SU-DHL-6 (cell line): ENCODE data around the gene RNASE13.
A peak's percentile ranks its signal among the peaks of the same experiment; 100 is the strongest.

Experiments
- H2AFZ ChIP-seq: fragments of 200-600 bp; sonication (generic); 2 replicates; pipeline ENCODE4 v1.6.1; 2014; ENCODE audit warnings: low read depth, mild to moderate bottlenecking, moderate library complexity, mixed read lengths, antibody characterized with exemption, low read length; ENCODE audit not compliant: severe bottlenecking
- H3F3A ChIP-seq: fragments of 200-600 bp; shearing (Covaris generic); 2 replicates; pipeline ENCODE4 v1.6.0; 2016; ENCODE audit warnings: antibody characterized with exemption, mild to moderate bottlenecking; ENCODE audit not compliant: insufficient read depth
- H3K27ac ChIP-seq: fragments of 200-600 bp; sonication (generic); 2 replicates; pipeline ENCODE4 v1.5.1; 2016; ENCODE audit warnings: low read depth, mild to moderate bottlenecking, low read length, moderate library complexity, mixed read lengths
- H3K27me3 ChIP-seq: fragments of 200-600 bp; sonication (generic), shearing (Covaris generic); 2 replicates; pipeline ENCODE4 v1.6.0; 2014; ENCODE audit warnings: mild to moderate bottlenecking, low read length
- H3K36me3 ChIP-seq: fragments of 200-600 bp; sonication (generic); 2 replicates; pipeline ENCODE4 v1.6.1; 2014; ENCODE audit warnings: mild to moderate bottlenecking, low read length, mixed read lengths
- H3K4me2 ChIP-seq: fragments of 300-600, 200-600 bp; shearing (Covaris generic), sonication (generic); 2 replicates; pipeline ENCODE4 v1.6.0; 2014; ENCODE audit warnings: low read length, low read depth, mild to moderate bottlenecking; ENCODE audit not compliant: poor library complexity, severe bottlenecking
- H3K4me3 ChIP-seq: fragments of 200-600 bp; sonication (generic); 2 replicates; pipeline ENCODE4 v1.5.1; 2014; ENCODE audit warnings: antibody characterized with exemption, low read length, mild to moderate bottlenecking, mixed read lengths; ENCODE audit not compliant: insufficient read depth, poor library complexity, severe bottlenecking
- H3K79me2 ChIP-seq: fragments of 200-600 bp; sonication (generic); 2 replicates; pipeline ENCODE4 v1.6.1; 2014; ENCODE audit warnings: mild to moderate bottlenecking, low read length, moderate library complexity; ENCODE audit not compliant: insufficient read depth
- H3K9ac ChIP-seq: fragments of 200-600 bp; sonication (generic); 2 replicates; pipeline ENCODE4 v1.7.0; 2014; ENCODE audit warnings: mild to moderate bottlenecking, low read length
- H3K9me2 ChIP-seq: fragments of 200-600 bp; sonication (generic); replicated peaks from 2 replicates; pipeline ENCODE4 v1.6.1; 2014; ENCODE audit warnings: low read length; ENCODE audit not compliant: insufficient read depth
- H3K9me3 ChIP-seq: fragments of 200-600 bp; sonication (generic); 2 replicates; pipeline ENCODE4 v1.6.1; 2014; ENCODE audit warnings: low read length, mixed read lengths; ENCODE audit not compliant: insufficient read depth
- H4K20me1 ChIP-seq: fragments of 200-600 bp; sonication (generic); 2 replicates; pipeline ENCODE4 v1.6.1; 2014; ENCODE audit warnings: low read depth, mild to moderate bottlenecking, antibody characterized with exemption, low read length, moderate library complexity, mixed read lengths
- CTCF ChIP-seq: fragments of 200-600 bp; sonication (generic); IDR thresholded peaks from one replicate; pipeline ENCODE4 v1.5.1; 2017; ENCODE audit warnings: antibody characterized with exemption, mild to moderate bottlenecking, low read length, moderate library complexity; ENCODE audit not compliant: insufficient read depth, poor library complexity, severe bottlenecking
- EZH2phosphoT487 ChIP-seq: fragments of 200-600 bp; sonication (generic), shearing (Covaris generic); conservative IDR thresholded peaks from 2 replicates; pipeline ENCODE4 v1.6.1; 2018; ENCODE audit warnings: mild to moderate bottlenecking, antibody characterized with exemption, low read length, moderate library complexity, mixed read lengths

Gene RNASE13

GRCh38 chr14:21039585-21040369, 5.2 kb upstream of the RNASE13 start:
- no peak overlapping the region for H3K4me2 ChIP-seq

GRCh38 chr14:21038441-21039422, 4.1 kb upstream of the RNASE13 start:
- Histone ChIP-seq H3K27ac (no peak overlapping the region), H3F3A (no peaks in the 10 kb centered on the region), H3K4me3 (no peak overlapping the region), H3K36me3 (no peaks in the 10 kb centered on the region), H2AFZ (no peak overlapping the region), H3K9me2 (no peaks in the 10 kb centered on the region), H3K9me3 (no peaks in the 10 kb centered on the region), H3K4me2 (no peak overlapping the region), H3K79me2 (no peaks in the 10 kb centered on the region), H3K9ac (no peak overlapping the region), H3K27me3 (no peaks in the 10 kb centered on the region), H4K20me1 (no peaks in the 10 kb centered on the region)
- TF ChIP-seq EZH2phosphoT487 (no peak), CTCF (no peak)

More at GRCh38 chr14:21039585-21040369, 5.2 kb upstream of the RNASE13 start:
- no peaks in the 10 kb centered on the region for H4K20me1 ChIP-seq
- no peaks in the 10 kb centered on the region for H3K9me2 ChIP-seq
- no peak overlapping the region for H3K9ac ChIP-seq
- no peaks in the 10 kb centered on the region for H3K36me3 ChIP-seq
- H3K9me3 ChIP-seq: no peaks in the 10 kb centered on the region
- peak; percentile 10 for TF ChIP-seq CTCF
- no peak for TF ChIP-seq EZH2phosphoT487
- H3K27me3 ChIP-seq: no peaks in the 10 kb centered on the region
- H3F3A ChIP-seq: no peaks in the 10 kb centered on the region
- H3K27ac ChIP-seq: no peak overlapping the region
- H2AFZ ChIP-seq: no peak overlapping the region
- no peak overlapping the region for H3K4me3 ChIP-seq
- H3K79me2 ChIP-seq: no peaks in the 10 kb centered on the region

GRCh38 chr14:21037156-21037555, 2.5 kb upstream of the RNASE13 start:
- H3K27me3 ChIP-seq: no peaks in the 10 kb centered on the region
- no peaks in the 10 kb centered on the region for H3K79me2 ChIP-seq
- H2AFZ ChIP-seq: no peak overlapping the region
- H3F3A ChIP-seq: no peaks in the 10 kb centered on the region
- H4K20me1 ChIP-seq: no peaks in the 10 kb centered on the region
- H3K36me3 ChIP-seq: no peaks in the 10 kb centered on the region
- H3K9me3 ChIP-seq: no peaks in the 10 kb centered on the region
- H3K27ac ChIP-seq: no peak overlapping the region
- TF ChIP-seq CTCF (no peak), EZH2phosphoT487 (no peak)
- no peak overlapping the region for H3K4me2 ChIP-seq
- no peak overlapping the region for H3K9ac ChIP-seq
- H3K9me2 ChIP-seq: no peaks in the 10 kb centered on the region
- no peak overlapping the region for H3K4me3 ChIP-seq
